Endodermal cell (in vitro differentiated cells): ENCODE results near the gene KCTD3. TPM values are rescaled to one million over a fixed set of nuclear protein-coding genes. Genes with fewer than 3 reads are reported as not detected.

ENCODE experiments used
- DNase-seq: peaks from one replicate; pipeline ENCODE4 v3.0.0-alpha.2; 2017
- H3K27ac ChIP-seq: 2 replicates; pipeline ENCODE4 v1.5.1; 2013; ENCODE audit warnings: mild to moderate bottlenecking, low read depth, low read length, moderate library complexity
- H3K27me3 ChIP-seq: 2 replicates; pipeline ENCODE4 v1.6.1; 2013; ENCODE audit warnings: mild to moderate bottlenecking, low read length, moderate library complexity; ENCODE audit not compliant: insufficient read depth, control insufficient read depth, poor library complexity, severe bottlenecking
- H3K36me3 ChIP-seq: 2 replicates; pipeline ENCODE4 v1.7.0; 2013; ENCODE audit warnings: mild to moderate bottlenecking, low read length, moderate library complexity; ENCODE audit not compliant: control insufficient read depth, insufficient read depth
- H3K4me1 ChIP-seq: one replicate; pipeline ENCODE4 v1.7.0; 2013; ENCODE audit warnings: low read length; ENCODE audit not compliant: control insufficient read depth, insufficient read depth
- H3K4me3 ChIP-seq: 2 replicates; pipeline ENCODE4 v1.5.1; 2013; ENCODE audit warnings: mild to moderate bottlenecking, low read length, moderate library complexity
- H3K9ac ChIP-seq: 2 replicates; pipeline ENCODE4 v1.6.1; 2013; ENCODE audit warnings: mild to moderate bottlenecking, low read length, moderate library complexity; ENCODE audit not compliant: poor library complexity, severe bottlenecking; ENCODE audit errors: extremely low read depth
- H3K9me3 ChIP-seq: 2 replicates; pipeline ENCODE4 v1.6.1; 2013; ENCODE audit warnings: mild to moderate bottlenecking, low read length, moderate library complexity; ENCODE audit not compliant: control insufficient read depth
- H3K27ac Mint-ChIP-seq: 2 replicates; pipeline ENCODE4 v1.8.0; 2020; ENCODE audit warnings: mixed read lengths
- H3K27me3 Mint-ChIP-seq: 2 replicates; pipeline ENCODE4 v1.8.0; 2021; ENCODE audit warnings: mild to moderate bottlenecking, mixed read lengths; ENCODE audit not compliant: insufficient read depth
- H3K36me3 Mint-ChIP-seq: 2 replicates; pipeline ENCODE4 v1.8.0; 2020; ENCODE audit warnings: low read depth, mixed read lengths
- H3K4me1 Mint-ChIP-seq: 2 replicates; pipeline ENCODE4 v1.8.0; 2020; ENCODE audit warnings: mixed read lengths
- H3K4me3 Mint-ChIP-seq: 2 replicates; pipeline ENCODE4 v1.8.0; 2020; ENCODE audit warnings: mild to moderate bottlenecking, moderate library complexity, mixed read lengths
- H3K9me3 Mint-ChIP-seq: 2 replicates; pipeline ENCODE4 v1.8.0; 2020; ENCODE audit warnings: mild to moderate bottlenecking, mixed read lengths
- CTCF ChIP-seq: fragments of 200-600 bp; sonication (generic); conservative IDR thresholded peaks from 2 replicates; pipeline ENCODE4 v1.5.0; 2021; ENCODE audit warnings: antibody characterized with exemption, mild to moderate bottlenecking
- WGBS, 2 experiments: methylation state at CpG; one replicate each; pipeline versions ENCODE4 v1.1.5 to v1.1.7; 2013; ENCODE audit warnings: missing lambda C conversion rate in 2 of 2, mixed read lengths in 1 of 2; ENCODE audit not compliant: insufficient coverage in 1 of 2, insufficient read length in 1 of 2; 5-methylcytosine and 5-hydroxymethylcytosine counted together
- total RNA-seq, 2 donors: library from RNA; stranded (reverse); fragmentation: NEBNext Ultra II Directional in 1 of 2; extraction: Animal tissue kit (Norgen Biotek cat#: 25700) in 1 of 2; gene quantifications; 2 replicates in 1 of 2; 3 replicates in 1 of 2; pipeline ENCODE4 v1.2.1, GENCODE V29; 2021

Gene KCTD3
- total RNA-seq, 2 donors from 2014 or later: 42.2 to 46.5 TPM

- no peak overlapping the region for H3K9ac ChIP-seq
- H3K4me3 Mint-ChIP-seq: no peak overlapping the region
- H3K36me3 ChIP-seq: no peaks in the 10 kb centered on the region
- no peak overlapping the region for H3K27ac ChIP-seq
- no peak overlapping the region for H3K27ac Mint-ChIP-seq
- 71% methylated on average over 2 of the region's 2 CpGs; no CpG with 5 or more reads in 1 of the 2 experiments for WGBS, 2 experiments
- no peak for DNase-seq
- H3K4me1 ChIP-seq: no peaks in the 10 kb centered on the region
- no peaks in the 10 kb centered on the region for H3K36me3 Mint-ChIP-seq
- H3K4me1 Mint-ChIP-seq: no peaks in the 10 kb centered on the region
- no peaks in the 10 kb centered on the region for H3K9me3 ChIP-seq
- TF ChIP-seq CTCF: no peak
- peaks cover 4% of the 10 kb centered on the region for H3K9me3 Mint-ChIP-seq
- no peaks in the 10 kb centered on the region for H3K27me3 ChIP-seq
- no peak overlapping the region for H3K4me3 ChIP-seq
- H3K27me3 Mint-ChIP-seq: peaks cover 2% of the 10 kb centered on the region
These were observed 37.5 kb upstream of the KCTD3 start for GRCh38 chr1:215529571-215529970.

- no peak overlapping the region for H3K4me3 ChIP-seq
- H3K4me1 ChIP-seq: no peaks in the 10 kb centered on the region
- DNase-seq: no peak
- H3K27ac ChIP-seq: no peak overlapping the region
- H3K9ac ChIP-seq: no peak overlapping the region
- H3K9me3 ChIP-seq: no peaks in the 10 kb centered on the region
- no peak overlapping the region for H3K4me3 Mint-ChIP-seq
- H3K36me3 ChIP-seq: no peaks in the 10 kb centered on the region
- no peak for TF ChIP-seq CTCF
- H3K27me3 Mint-ChIP-seq: peaks cover 2% of the 10 kb centered on the region
- H3K9me3 Mint-ChIP-seq: peaks cover 4% of the 10 kb centered on the region
- no peaks in the 10 kb centered on the region for H3K27me3 ChIP-seq
- 97% methylated on average over 4 of the region's 5 CpGs; no CpG with 5 or more reads in 1 of the 2 experiments for WGBS, 2 experiments
- H3K27ac Mint-ChIP-seq: no peak overlapping the region
- H3K36me3 Mint-ChIP-seq: no peaks in the 10 kb centered on the region
- H3K4me1 Mint-ChIP-seq: no peaks in the 10 kb centered on the region
These were observed 36.6 kb upstream of the KCTD3 start for GRCh38 chr1:215530401-215530984.

- 80 to 88% methylated on average over 2 to 5 of the region's 5 CpGs for WGBS, 2 experiments
- peaks cover 11% of the 10 kb centered on the region for H3K9me3 Mint-ChIP-seq
- H3K9me3 ChIP-seq: no peaks in the 10 kb centered on the region
- H3K27ac Mint-ChIP-seq: no peak overlapping the region
- no peaks in the 10 kb centered on the region for H3K27me3 ChIP-seq
- no peak overlapping the region for H3K4me3 Mint-ChIP-seq
- no peaks in the 10 kb centered on the region for H3K36me3 Mint-ChIP-seq
- no peaks in the 10 kb centered on the region for H3K36me3 ChIP-seq
- DNase-seq: no peak
- TF ChIP-seq CTCF: no peak
- H3K4me3 ChIP-seq: no peak overlapping the region
- H3K27ac ChIP-seq: no peak overlapping the region
- no peaks in the 10 kb centered on the region for H3K4me1 ChIP-seq
- H3K9ac ChIP-seq: no peak overlapping the region
- H3K27me3 Mint-ChIP-seq: no peaks in the 10 kb centered on the region
- H3K4me1 Mint-ChIP-seq: no peaks in the 10 kb centered on the region
These were observed 27.1 kb upstream of the KCTD3 start for GRCh38 chr1:215539803-215540570.
